Adipocyte (in vitro differentiated cells): ENCODE data around the gene MYB.
A peak's percentile ranks its signal among the peaks of the same experiment; 100 is the strongest.

Source experiments
- DNase-seq: peaks from one replicate; pipeline ENCODE4 v3.0.0-alpha.2; 2015; ENCODE audit warnings: low read depth
- H3K27me3 ChIP-seq: replicated peaks from 2 replicates; pipeline ENCODE4 v1.7.0; 2013; ENCODE audit warnings: mild to moderate bottlenecking, low read length, moderate library complexity; ENCODE audit not compliant: control insufficient read depth, insufficient read depth
- H3K36me3 ChIP-seq: 2 replicates; pipeline ENCODE4 v1.7.0; 2013; ENCODE audit warnings: low read length, mild to moderate bottlenecking, moderate library complexity; ENCODE audit not compliant: control insufficient read depth, insufficient read depth, severe bottlenecking
- H3K4me1 ChIP-seq: 2 replicates; pipeline ENCODE4 v1.7.0; 2013; ENCODE audit warnings: mild to moderate bottlenecking, low read length, moderate library complexity; ENCODE audit not compliant: control insufficient read depth, insufficient read depth
- H3K4me3 ChIP-seq: 2 replicates; pipeline ENCODE4 v1.7.0; 2013; ENCODE audit warnings: mild to moderate bottlenecking, low read length, moderate library complexity
- H3K9ac ChIP-seq: 2 replicates; pipeline ENCODE4 v1.7.0; 2013; ENCODE audit warnings: mild to moderate bottlenecking, low read length, moderate library complexity
- H3K9me3 ChIP-seq: 2 replicates; pipeline ENCODE4 v1.7.0; 2013; ENCODE audit warnings: mild to moderate bottlenecking, low read length, moderate library complexity; ENCODE audit not compliant: control insufficient read depth

The MYB gene

GRCh38 chr6:135179920-135180541, 1.1 kb upstream of the MYB start:
- peak; percentile 19 for DNase-seq
- Histone ChIP-seq H3K4me3 (no peak overlapping the region), H3K9me3 (no peaks in the 10 kb centered on the region), H3K4me1 (peaks cover 36% of the 10 kb centered on the region), H3K36me3 (no peaks in the 10 kb centered on the region), H3K27me3 (peaks cover 16% of the 10 kb centered on the region), H3K9ac (no peak overlapping the region)

GRCh38 chr6:135181333-135182070, 394 bp downstream of the MYB start:
- Histone ChIP-seq H3K9ac (no peak overlapping the region), H3K4me1 (peaks cover 36% of the 10 kb centered on the region), H3K27me3 (peaks cover 16% of the 10 kb centered on the region), H3K4me3 (peak overlapping the region; percentile 83), H3K9me3 (no peaks in the 10 kb centered on the region), H3K36me3 (no peaks in the 10 kb centered on the region)
- DNase-seq: peak; percentile 35

DNA sequence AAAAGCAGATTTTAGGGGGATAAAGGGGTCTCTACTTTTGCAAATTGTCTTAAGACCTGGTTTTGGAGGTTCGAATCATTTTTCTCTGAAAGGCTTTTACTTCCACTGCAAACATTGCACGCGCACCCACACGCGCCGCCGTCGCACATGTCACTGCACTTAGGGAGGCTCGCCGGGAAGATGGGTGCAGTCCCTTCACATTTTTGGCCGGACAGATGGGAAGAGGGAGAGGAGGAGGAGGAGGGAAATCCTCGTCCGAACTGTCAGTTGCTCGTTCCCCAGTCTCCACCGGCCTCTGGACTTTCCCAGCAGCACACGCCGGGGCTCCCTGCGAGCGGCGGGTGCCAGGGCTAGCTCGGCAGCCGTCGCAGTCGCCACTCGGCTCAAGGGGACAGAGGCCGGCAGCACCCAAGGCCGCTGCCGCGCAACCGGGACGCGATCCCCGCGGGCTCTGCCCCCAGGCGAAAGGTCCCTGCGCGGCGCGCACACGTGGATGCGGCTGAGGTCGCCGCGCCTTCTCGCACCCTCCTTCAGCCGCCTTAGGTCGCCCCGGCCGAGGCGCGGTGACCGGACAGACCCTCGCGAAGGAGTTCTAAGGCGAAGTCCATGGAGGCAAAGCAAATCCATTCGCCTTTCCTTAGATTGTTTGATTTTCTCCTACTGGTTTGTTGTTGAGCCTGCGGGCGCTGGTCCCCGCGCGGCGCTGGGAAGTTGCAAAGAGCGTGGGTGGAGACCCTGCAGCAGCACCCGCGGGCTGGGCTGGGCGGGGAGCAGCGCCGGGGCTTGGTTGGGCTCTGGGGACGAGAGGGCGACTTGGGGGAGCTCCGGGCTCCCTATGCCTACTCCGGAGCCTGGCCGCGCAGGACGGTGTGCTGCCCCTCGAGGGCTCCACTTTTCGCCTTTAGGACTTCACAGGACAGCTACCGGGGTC, 1.2 kb downstream of the MYB start:
- peak; percentile 44 for DNase-seq
- peaks cover 36% of the 10 kb centered on the region for H3K4me1 ChIP-seq
- H3K36me3 ChIP-seq: no peaks in the 10 kb centered on the region
- peak overlapping the region; percentile 83 for H3K4me3 ChIP-seq
- H3K27me3 ChIP-seq: peaks cover 16% of the 10 kb centered on the region
- no peak overlapping the region for H3K9ac ChIP-seq
- no peaks in the 10 kb centered on the region for H3K9me3 ChIP-seq

GRCh38 chr6:135183002-135183531, 2.0 kb downstream of the MYB start:
- Histone ChIP-seq H3K27me3 (peaks cover 16% of the 10 kb centered on the region), H3K4me3 (peak overlapping the region; percentile 83), H3K9ac (no peak overlapping the region), H3K36me3 (no peaks in the 10 kb centered on the region), H3K9me3 (no peaks in the 10 kb centered on the region), H3K4me1 (peaks cover 36% of the 10 kb centered on the region)
- DNase-seq: peak; percentile 5

- DNase-seq: peak; percentile 43
- peak overlapping the region; percentile 83 for H3K4me3 ChIP-seq
Observed at GRCh38 chr6:135183532-135184440, 2.7 kb downstream of the MYB start.

GRCh38 chr6:135185483-135185882, 4.4 kb downstream of the MYB start:
- no peak overlapping the region for H3K9ac ChIP-seq
- H3K9me3 ChIP-seq: no peaks in the 10 kb centered on the region
- H3K36me3 ChIP-seq: no peaks in the 10 kb centered on the region
- H3K27me3 ChIP-seq: peaks cover 16% of the 10 kb centered on the region
- H3K4me1 ChIP-seq: peaks cover 25% of the 10 kb centered on the region
- H3K4me3 ChIP-seq: no peak overlapping the region
- no peak for DNase-seq

More at GRCh38 chr6:135183532-135184440, 2.7 kb downstream of the MYB start:
- Histone ChIP-seq H3K27me3 (peaks cover 16% of the 10 kb centered on the region), H3K4me1 (peaks cover 33% of the 10 kb centered on the region), H3K9ac (no peak overlapping the region), H3K36me3 (no peaks in the 10 kb centered on the region), H3K9me3 (no peaks in the 10 kb centered on the region)

DNA sequence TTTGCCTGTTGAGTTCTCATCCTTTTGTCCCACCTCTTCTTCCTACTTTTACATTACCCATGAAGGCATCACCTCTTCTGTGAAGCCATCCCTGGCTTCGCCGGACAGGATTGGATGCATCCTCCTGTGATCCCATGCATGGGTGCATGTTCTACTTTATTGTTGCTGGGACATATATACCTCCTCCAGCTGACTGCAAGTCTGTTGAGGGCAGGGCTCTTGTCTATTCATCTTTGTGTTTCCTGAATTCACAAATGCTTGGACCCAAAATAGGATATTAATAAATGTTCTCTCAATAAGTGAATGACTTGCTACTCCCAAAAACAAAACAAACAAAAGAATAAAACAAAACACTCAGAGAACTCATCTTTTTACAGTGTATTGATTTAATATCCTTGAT, 5.1 kb downstream of the MYB start:
- Histone ChIP-seq H3K4me3 (no peak overlapping the region), H3K36me3 (no peaks in the 10 kb centered on the region), H3K9me3 (no peaks in the 10 kb centered on the region), H3K9ac (no peak overlapping the region), H3K4me1 (peaks cover 25% of the 10 kb centered on the region), H3K27me3 (peaks cover 16% of the 10 kb centered on the region)
- DNase-seq: no peak

- no peak overlapping the region for H3K4me3 ChIP-seq
- H3K4me1 ChIP-seq: peaks cover 16% of the 10 kb centered on the region
- no peak overlapping the region for H3K9ac ChIP-seq
- no peaks in the 10 kb centered on the region for H3K36me3 ChIP-seq
- H3K27me3 ChIP-seq: peaks cover 16% of the 10 kb centered on the region
- no peaks in the 10 kb centered on the region for H3K9me3 ChIP-seq
- DNase-seq: no peak
Observed at GRCh38 chr6:135187372-135187771, 6.3 kb downstream of the MYB start.

DNA sequence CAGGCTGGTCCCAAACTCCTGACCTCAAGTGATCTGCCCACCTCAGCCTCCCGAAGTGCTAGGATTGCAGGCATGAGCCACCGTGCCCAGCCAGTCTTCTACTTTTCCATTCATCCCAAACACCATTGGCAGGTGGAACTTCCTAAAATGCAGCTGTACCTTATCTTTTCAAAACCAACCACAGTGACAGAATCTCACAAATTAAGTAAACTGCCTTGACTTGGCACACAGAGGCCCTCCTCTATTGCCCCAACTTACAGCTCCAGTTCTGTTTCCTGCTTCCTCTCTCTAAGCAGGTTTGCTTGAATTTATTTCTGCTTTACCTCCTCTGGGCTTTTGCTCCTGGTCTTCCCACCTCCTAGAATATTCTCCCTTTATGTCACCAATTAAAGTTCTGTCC, 7.6 kb downstream of the MYB start:
- H3K9ac ChIP-seq: no peak overlapping the region
- peaks cover 3% of the 10 kb centered on the region for H3K4me1 ChIP-seq
- H3K36me3 ChIP-seq: no peaks in the 10 kb centered on the region
- H3K27me3 ChIP-seq: peaks cover 8% of the 10 kb centered on the region
- no peak for DNase-seq
- H3K9me3 ChIP-seq: no peaks in the 10 kb centered on the region
- H3K4me3 ChIP-seq: no peak overlapping the region

DNA sequence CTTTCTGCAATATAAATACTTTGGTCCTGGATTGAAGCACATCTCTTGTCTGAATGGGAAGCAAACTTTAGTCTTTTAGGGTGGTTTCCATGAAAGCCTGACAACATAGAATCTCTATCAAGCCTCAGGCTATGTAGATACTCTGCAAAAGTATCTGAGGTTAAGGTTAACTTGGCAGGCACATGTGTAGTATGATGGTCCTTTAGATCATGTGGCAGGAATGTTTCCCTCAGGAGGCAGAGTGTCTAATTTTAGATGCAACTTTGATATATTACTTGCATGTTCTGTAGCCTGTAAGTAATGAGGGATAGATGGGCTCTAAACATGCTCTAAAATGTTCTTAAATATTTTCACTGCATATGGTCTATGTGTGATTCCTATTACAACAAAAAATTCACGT, 8.2 kb downstream of the MYB start:
- Histone ChIP-seq H3K4me3 (no peak overlapping the region), H3K9ac (no peak overlapping the region), H3K9me3 (no peaks in the 10 kb centered on the region), H3K4me1 (no peaks in the 10 kb centered on the region), H3K36me3 (no peaks in the 10 kb centered on the region), H3K27me3 (peaks cover 4% of the 10 kb centered on the region)
- no peak for DNase-seq
